Right lung (tissue), 5 donors: ENCODE data around the gene ZNF653. TPM values are rescaled to one million over a fixed set of nuclear protein-coding genes. Genes with fewer than 3 reads are reported as not detected.
"Not testable (repeated sequence)": the region's sequence is repeated elsewhere in the genome, so short reads cannot be mapped to it uniquely, and the experiment has no call there.

Experiments used
- DNase-seq, 2 donors: peaks; one replicate each; pipeline ENCODE4 v3.0.0-alpha.2; 2013
- polyA plus RNA-seq, 5 donors: library from polyadenylated mRNA; unstranded; fragments of 120-200 nt; gene quantifications; one replicate each; pipeline versions ENCODE4 v1.2.1 to v1.2.3, GENCODE V29; 2013; ENCODE audit warnings: inconsistent platforms in 1 of 5, low replicate concordance in 1 of 5; ENCODE audit not compliant: insufficient read length in 5 of 5, insufficient read depth in 1 of 5

Gene ZNF653
- polyA plus RNA-seq, 5 donors = 7.4 to 9.6 (median 8.5) TPM

DNA sequence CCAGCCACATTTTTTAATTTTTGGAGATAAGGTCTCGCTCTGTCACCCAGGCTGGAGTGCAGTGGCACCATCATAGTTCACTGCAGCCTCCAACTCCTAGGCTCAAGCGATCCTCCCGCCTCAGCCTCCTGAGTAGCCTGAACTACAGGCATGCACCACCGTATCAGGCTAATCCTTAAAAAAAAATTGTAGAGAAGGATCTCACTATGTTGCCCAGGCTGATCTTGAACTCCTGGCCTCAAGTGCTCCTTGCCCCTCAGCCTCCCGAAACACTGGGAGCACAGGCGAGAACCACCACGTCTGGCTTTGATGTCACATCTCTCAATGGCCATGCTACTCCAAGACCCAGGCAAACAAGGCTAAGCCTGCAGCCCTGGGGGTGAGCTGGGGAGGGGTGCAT, 49.0 kb downstream of the ZNF653 start:
- DNase-seq = no peak

DNA sequence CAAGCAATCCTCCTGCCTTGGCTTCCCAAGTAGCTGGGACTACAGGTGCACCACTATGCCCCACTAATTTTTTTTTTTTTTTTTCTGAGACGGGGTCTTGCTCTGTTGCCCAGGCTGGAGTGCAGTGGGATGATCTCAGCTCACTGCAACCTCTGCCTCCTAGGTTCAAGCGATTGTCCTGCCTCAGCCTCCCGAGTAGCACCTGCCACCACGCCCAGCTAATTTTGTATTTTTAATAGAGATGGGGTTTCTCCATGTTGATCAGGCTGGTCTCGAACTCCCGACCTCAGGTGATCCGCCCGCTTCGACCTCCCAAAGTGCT, 50.4 kb downstream of the ZNF653 start:
- DNase-seq = not testable (repeated sequence)

DNA sequence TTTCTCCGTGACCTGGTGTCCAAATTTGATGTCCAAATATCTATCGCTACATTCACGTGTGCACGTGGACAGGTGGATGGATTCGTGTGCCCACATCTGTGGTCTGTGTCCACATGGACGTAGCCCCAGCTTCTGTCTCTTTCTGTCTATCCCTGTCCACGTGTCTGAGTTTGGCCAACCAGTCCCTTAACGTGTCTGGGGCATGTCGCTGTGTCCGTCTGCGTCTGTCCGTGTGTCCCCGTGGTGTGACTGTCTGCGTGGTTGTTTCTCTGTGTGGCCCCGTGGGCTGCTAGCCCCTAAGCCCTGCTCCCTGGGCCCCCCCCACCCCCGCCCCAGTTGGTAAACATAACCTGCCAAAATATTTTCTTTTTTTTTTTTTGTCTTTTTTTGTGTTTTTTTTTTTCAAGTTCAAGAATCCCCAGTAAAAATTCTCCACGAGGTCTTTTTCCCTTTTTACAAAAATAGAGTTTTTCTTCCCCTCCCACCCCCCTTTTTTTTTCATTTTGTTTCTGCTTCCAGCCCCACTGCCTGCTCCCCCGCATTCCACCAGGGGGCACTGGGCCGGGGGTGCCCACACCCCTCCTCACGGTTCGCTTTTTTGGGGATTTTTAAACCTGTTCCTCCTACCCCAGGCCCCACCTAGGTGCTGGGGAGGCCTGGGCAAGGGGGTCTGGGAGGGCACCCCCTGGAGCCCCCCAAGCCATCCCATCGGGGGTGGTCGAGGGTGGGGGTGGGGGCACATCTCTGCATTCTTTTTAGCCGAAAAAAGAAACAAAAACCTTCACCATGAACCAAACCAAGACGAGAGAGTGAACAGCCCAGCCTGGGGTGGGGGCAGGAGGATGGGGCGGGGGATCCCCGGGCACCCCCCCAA, 51.9 kb downstream of the ZNF653 start:
- DNase-seq = no peak

GRCh38 chr19:11452620-11453310, 52.9 kb downstream of the ZNF653 start:
- no peak for DNase-seq

- peak; percentile 17 to 28 for DNase-seq
These were observed 53.6 kb downstream of the ZNF653 start for GRCh38 chr19:11451871-11452619.

- DNase-seq = no peak
These were observed 54.2 kb downstream of the ZNF653 start for GRCh38 chr19:11451327-11451870.

DNA sequence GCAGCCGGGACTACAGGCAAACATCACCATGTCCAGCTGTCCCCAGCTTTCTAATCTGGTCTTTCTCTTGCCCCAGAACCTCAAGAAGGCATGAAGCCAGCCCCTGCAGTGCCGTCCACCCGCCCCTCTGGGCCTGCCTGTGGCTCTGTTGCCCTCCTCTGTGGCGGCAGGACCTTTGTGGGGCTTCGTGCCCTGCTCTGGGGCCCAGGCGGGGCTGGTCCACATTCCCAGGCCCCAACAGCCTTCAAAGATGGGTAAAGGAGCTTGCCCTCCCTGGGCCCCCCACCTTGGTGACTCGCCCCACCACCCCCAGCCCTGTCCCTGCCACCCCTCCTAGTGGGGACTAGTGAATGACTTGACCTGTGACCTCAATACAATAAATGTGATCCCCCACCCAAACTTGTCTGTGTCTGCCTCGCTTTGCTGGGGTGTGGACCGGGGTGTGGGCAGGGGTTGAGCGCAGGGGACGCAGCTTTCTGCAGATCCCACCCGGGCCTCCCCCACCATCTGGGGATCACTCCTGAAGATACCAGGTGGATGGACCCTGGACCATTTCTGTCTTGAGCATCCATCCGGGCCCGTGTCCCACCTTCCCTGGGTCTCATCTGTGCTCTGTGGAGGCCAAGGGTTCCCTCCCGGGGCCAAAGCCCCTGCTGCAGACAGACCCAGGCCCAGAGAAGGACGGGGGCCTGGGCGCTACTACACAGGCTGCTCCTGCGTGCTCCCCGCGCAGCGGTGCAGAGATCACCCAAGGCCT, 54.9 kb downstream of the ZNF653 start:
- DNase-seq = no peak

GRCh38 chr19:11448923-11449554, 56.6 kb downstream of the ZNF653 start:
- DNase-seq = no peak

DNA sequence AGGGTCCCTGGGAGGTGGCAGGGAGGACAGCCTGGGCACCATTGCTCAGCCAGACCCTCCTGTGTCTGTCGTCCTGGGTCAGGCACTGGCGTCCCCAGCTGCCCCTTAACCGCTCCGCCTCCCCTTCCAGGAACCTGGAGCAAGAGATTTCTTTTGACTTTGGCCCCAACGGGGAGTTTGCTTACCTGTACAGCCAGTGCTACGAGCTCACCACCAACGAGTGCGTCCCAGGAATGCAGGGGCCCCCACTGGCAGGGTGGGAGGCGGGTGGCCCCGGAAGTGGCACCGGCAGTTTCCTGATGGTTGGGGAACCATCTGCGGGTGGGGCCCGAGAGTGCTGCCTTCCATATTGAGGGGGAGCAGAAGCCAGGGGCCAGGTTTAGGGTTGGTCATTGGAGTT, 57.2 kb downstream of the ZNF653 start:
- no peak for DNase-seq

- no peak for DNase-seq
These were observed 58.0 kb downstream of the ZNF653 start for GRCh38 chr19:11447347-11448262.

GRCh38 chr19:11446652-11447301, 58.9 kb downstream of the ZNF653 start:
- DNase-seq = no peak

- DNase-seq = no peak
These were observed 59.4 kb downstream of the ZNF653 start for GRCh38 chr19:11446271-11446651.

DNA sequence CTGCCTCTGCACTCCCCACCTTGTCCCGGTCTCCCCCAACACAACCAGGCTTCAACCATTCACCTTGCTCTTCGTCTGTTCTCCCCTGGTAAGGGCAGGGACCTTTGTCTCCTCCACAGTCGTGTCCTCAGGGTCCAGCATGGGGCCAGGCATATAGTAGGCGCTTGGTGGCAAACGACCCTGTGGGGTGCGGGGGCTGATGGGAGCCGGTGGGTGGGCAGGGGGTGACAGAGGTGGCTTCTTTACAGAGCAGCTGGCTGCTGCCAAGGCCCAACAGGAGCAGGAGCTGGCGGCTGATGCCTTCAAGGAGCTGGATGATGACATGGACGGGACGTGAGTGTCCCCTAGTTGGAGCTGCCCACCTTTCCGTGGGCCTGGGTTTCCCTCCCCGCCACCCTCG, 60.5 kb downstream of the ZNF653 start:
- no peak for DNase-seq

DNA sequence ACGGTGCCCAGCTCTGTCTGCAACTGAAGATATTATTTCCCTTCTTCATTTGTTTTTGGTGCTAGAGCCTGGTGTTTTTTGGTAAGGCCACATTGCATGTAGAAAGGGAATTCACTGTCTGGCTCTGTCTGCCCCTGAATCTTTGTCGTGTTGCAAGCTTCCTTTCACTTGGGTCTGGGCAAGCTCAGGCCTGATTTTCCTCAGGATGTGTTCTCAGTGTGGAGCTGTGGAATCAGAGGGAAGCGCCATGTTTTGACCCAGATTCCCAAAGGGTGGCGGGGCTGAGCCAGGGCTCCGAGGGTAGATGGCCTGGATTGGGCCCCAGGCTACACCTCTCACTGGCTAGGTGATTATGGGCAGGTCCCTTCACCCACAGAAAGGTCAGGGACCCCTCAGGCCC, 61.6 kb downstream of the ZNF653 start:
- no peak for DNase-seq

GRCh38 chr19:11437955-11438354, 67.7 kb downstream of the ZNF653 start:
- no peak for DNase-seq

DNA sequence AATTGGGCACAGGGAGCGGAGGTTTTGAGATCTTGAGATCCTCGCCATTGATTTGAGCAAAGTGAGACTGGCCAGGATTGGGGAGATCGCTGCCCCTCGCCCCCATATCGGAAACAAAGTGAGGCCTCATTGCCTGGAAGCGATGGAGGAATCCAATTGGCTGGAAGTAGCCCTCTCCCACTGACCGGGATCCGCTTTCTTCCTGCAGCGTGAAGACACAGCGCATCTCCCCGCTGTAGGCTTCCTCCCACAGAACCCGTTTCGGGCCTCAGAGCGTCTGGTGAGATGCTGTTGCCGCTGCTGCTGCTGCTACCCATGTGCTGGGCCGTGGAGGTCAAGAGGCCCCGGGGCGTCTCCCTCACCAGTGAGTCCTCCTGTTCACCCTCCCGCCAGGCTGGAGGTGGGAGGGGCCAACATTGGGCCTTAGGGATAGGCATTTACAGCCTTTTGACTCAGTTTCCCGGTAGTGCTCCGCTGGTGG, 69.8 kb downstream of the ZNF653 start:
- no peak for DNase-seq

- DNase-seq = peak; percentile 99
These were observed 70.4 kb downstream of the ZNF653 start, which contains the start of the genes ODAD3 and PRKCSH for GRCh38 chr19:11435057-11435832. Gene ODAD3 (minus strand): TSS chr19:11435121. CDS start chr19:11435016, 105 bp downstream. Gene PRKCSH (plus strand): TSS chr19:11435635. CDS start chr19:11436118, 483 bp downstream.

- no peak for DNase-seq
These were observed 71.0 kb downstream of the ZNF653 start for GRCh38 chr19:11434703-11435056.
